Measurements from ENCODE around the gene SERPINE3.

Gene SERPINE3

DNA sequence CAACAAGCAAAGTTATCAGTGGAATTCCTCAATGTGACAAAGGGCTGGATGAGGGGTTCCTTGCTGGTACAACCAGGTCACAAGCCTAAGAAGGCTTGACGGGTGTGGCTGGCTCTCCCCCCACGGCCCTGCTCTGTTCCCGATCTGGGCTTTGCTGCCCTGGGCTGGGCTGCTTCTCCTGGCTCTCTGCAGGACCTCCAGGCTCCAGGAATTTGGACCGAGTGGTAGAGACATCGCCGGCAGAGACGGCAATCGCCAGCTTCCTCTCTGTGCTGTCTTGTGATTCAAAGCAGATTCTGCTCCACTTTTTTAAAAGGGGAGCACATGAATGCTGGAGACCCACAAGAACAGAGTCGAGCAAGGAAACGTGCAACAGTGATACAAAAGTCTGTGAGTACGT is at the start of gene SERPINE3:
Gene SERPINE3, plus strand, starts transcription at position 338 of the 400 bp plus-strand sequence. CDS start 1,401 bp downstream, outside the sequence.
- in situ Hi-C loops (cut with MboI; ENCODE audit: low pct_unique_long_range_greater_than_20kb, low sequenced_read_pairs, unreplicated experiment) = no loop called here
- TF ChIP-seq, protein P1, sequence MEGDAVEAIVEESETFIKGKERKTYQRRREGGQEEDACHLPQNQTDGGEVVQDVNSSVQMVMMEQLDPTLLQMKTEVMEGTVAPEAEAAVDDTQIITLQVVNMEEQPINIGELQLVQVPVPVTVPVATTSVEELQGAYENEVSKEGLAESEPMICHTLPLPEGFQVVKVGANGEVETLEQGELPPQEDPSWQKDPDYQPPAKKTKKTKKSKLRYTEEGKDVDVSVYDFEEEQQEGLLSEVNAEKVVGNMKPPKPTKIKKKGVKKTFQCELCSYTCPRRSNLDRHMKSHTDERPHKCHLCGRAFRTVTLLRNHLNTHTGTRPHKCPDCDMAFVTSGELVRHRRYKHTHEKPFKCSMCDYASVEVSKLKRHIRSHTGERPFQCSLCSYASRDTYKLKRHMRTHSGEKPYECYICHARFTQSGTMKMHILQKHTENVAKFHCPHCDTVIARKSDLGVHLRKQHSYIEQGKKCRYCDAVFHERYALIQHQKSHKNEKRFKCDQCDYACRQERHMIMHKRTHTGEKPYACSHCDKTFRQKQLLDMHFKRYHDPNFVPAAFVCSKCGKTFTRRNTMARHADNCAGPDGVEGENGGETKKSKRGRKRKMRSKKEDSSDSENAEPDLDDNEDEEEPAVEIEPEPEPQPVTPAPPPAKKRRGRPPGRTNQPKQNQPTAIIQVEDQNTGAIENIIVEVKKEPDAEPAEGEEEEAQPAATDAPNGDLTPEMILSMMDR (IDR thresholded peaks at IDR 0.05; ENCODE audit: extremely low read depth, insufficient read depth, missing control alignments) = no peak
- DNase-seq (ENCODE audit: low spot score) = no peak

DNA sequence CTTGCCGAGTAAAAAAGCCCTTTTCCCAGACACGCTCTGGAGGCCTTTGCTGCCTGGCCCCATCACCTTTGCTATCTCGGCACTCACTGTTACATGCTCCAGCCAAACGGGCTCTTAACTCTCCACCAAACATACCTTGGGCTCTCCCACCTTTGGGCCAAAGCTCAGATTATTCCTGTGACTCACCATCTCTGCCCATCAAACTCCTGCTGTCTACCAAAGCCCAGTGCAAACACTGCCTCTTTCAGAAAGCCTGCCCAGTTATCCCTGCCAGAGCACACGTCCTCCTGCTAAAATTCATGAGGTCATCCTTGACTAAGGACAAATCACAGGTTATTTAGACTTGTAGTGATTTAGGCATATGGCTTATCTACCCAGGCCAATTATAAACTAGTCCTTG is 48.1 kb upstream of the SERPINE3 start:
- in situ Hi-C loops (cut with MboI; ENCODE audit: low pct_unique_long_range_greater_than_20kb, low sequenced_read_pairs, unreplicated experiment) = no loop called here
- DNase-seq (ENCODE audit: low spot score) = no peak

DNA sequence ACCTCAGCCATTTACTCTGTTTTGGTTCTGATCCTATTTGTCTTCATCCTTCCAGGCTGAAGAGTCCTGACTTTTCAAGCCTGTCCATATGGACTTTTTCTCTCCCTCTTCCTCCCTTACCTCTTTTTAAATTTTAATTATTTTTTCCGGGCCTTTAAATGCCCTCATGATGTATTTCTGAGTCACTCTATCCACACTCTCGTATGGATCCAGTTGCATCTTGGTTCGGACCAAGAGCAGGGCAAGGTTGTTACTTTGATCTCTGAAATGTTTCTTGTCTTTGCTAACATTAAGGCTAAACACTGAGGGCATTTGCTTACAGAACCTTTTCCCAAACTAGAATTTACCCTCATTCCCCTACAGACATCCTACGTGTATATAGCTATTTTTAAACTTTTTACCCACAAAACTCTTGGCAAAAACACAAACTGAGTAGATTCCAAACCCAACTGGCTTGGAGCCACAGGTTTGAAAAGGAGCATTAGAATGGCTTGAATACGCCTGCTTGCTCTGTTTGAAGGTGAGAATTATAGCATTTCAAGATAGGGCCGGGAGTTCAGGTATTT is 47.4 kb upstream of the SERPINE3 start:
- in situ Hi-C loops (cut with MboI; ENCODE audit: low pct_unique_long_range_greater_than_20kb, low sequenced_read_pairs, unreplicated experiment) = no loop called here
- TF ChIP-seq, protein P1 (IDR thresholded peaks at IDR 0.05; ENCODE audit: extremely low read depth, insufficient read depth, missing control alignments) = no peak

More for the DNA sequence above, 48.1 kb upstream of the SERPINE3 start:
- TF ChIP-seq, protein P1 (IDR thresholded peaks at IDR 0.05; ENCODE audit: extremely low read depth, insufficient read depth, missing control alignments) = no peak

DNA sequence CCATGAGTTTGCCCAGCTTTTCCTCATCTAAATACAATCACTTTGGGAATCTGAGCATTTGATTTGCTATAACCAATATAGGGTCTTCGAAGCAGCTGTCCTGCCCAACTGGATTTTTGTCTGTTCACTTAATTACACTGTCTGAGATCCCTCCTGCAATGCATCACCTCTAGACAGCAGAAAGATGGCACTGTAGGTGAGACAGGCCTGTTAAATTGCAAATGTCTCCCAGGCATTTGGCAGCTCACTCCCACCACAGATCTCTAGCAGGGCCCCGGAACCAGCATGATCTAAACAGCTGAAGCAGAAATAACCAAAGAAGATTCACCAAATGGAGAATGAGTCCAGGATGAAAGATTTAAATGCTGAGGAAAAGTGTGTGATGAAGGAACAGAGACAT is 41.9 kb upstream of the SERPINE3 start:
- TF ChIP-seq, protein P1 (IDR thresholded peaks at IDR 0.05; ENCODE audit: extremely low read depth, insufficient read depth, missing control alignments) = peak; percentile 32
- no peak for DNase-seq (ENCODE audit: low spot score)
- in situ Hi-C loops (cut with MboI; ENCODE audit: low pct_unique_long_range_greater_than_20kb, low sequenced_read_pairs, unreplicated experiment) = no loop called here

More for the DNA sequence above, 47.4 kb upstream of the SERPINE3 start:
- DNase-seq (ENCODE audit: low spot score) = no peak

DNA sequence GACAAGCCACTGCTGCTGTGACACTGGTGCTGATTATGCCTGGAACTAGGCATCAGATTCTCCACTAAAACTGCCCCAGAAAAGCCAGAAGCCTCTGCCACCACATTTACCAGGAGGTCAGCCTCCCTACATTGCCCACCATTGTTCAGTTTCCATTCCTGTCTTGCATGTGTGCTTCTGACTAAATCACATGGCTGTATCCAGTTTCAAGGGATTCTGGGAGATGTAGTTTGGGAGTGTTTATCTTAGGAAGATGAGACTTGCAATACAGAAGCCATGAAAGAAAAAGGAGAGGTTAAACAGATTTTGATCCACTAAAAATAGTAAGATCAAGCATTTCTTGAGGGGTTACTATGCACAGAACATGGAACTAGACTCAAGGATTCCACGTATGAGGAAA is 40.7 kb upstream of the SERPINE3 start:
- in situ Hi-C loops (cut with MboI; ENCODE audit: low pct_unique_long_range_greater_than_20kb, low sequenced_read_pairs, unreplicated experiment) = no loop called here
- TF ChIP-seq, protein P1 (IDR thresholded peaks at IDR 0.05; ENCODE audit: extremely low read depth, insufficient read depth, missing control alignments) = no peak
- DNase-seq (ENCODE audit: low spot score) = no peak

DNA sequence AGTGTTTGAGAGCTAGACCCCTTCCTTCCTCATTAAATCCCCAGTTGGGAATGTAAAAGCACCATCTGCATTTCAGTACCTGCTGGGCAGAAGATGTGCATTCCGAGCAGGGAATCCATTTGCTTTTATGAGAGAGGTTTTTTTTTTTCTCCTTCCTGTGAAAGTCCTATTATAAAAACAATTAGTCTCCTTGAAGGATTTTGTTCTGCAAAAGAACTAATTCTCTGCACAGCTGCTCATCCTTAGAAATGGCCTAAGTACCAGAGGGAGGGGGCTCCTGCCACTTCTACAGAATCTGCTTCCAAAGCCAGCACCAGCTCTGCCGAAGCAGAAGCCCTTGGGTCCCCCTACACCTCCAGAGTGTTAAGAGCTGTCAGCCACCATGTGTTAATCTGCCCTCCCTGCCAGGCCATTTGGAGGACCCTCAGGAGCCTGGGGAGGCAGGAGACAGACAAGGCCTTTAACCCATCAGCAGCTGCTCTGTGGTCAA is 36.4 kb upstream of the SERPINE3 start:
- DNase-seq (ENCODE audit: low spot score) = no peak
- TF ChIP-seq, protein P1 (IDR thresholded peaks at IDR 0.05; ENCODE audit: extremely low read depth, insufficient read depth, missing control alignments) = no peak
- in situ Hi-C loops (cut with MboI; ENCODE audit: low pct_unique_long_range_greater_than_20kb, low sequenced_read_pairs, unreplicated experiment) = no loop called here
